HG03039 (cell line): Measurements from ENCODE around the gene PLEKHD1.
"Not testable (repeated sequence)": the region's sequence is repeated elsewhere in the genome, so short reads cannot be mapped to it uniquely, and the experiment has no call there.

Experiments used
- ATAC-seq: cut with Tn5 transposase; IDR thresholded peaks from one replicate; pipeline ENCODE4 v1.9.1; 2021; ENCODE audit warnings: mild to moderate bottlenecking, moderate library complexity; ENCODE audit not compliant: unreplicated experiment

Gene PLEKHD1

GRCh38 chr14:69484444-69485314 lies at the start of gene PLEKHD1:
PLEKHD1 (plus strand) TSS chr14:69484728; CDS start chr14:69484966, 238 bp downstream.
- no peak for ATAC-seq

GRCh38 chr14:69439521-69440270 lies 44.8 kb upstream of the PLEKHD1 start:
- ATAC-seq, result no peak

- peak; percentile 77 for ATAC-seq
Observed at GRCh38 chr14:69441948-69442347, 42.6 kb upstream of the PLEKHD1 start.

- no peak for ATAC-seq
Observed at GRCh38 chr14:69443296-69443805, 41.2 kb upstream of the PLEKHD1 start.

GRCh38 chr14:69449216-69449615 lies 35.3 kb upstream of the PLEKHD1 start:
- ATAC-seq, result no peak

GRCh38 chr14:69451941-69452340 lies 32.6 kb upstream of the PLEKHD1 start:
- no peak for ATAC-seq

- no peak for ATAC-seq
Observed at GRCh38 chr14:69458350-69458749, 26.2 kb upstream of the PLEKHD1 start.

DNA sequence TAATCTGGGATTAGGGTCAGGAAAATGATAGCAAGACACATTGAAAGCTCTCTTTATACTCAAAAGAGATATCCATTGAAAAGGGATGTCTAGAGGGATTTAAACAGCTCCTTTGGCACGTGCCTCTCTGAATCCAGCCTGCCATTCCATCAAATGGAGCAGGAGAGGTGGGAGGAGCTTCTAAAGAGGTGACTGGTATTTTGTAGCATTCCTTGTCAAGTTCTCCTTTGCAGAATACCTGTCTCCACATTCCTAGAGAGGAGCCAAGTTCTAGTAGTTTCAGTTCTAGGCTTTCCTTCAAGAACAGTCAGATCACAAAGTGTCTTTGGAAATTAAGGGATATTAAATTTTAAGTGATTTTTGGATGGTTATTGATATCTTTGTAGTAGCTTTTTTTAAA lies 25.4 kb upstream of the PLEKHD1 start:
- ATAC-seq, result no peak

GRCh38 chr14:69460093-69460701 lies 24.3 kb upstream of the PLEKHD1 start:
- ATAC-seq, result no peak

GRCh38 chr14:69464379-69464778 lies 20.1 kb upstream of the PLEKHD1 start:
- ATAC-seq, result no peak

DNA sequence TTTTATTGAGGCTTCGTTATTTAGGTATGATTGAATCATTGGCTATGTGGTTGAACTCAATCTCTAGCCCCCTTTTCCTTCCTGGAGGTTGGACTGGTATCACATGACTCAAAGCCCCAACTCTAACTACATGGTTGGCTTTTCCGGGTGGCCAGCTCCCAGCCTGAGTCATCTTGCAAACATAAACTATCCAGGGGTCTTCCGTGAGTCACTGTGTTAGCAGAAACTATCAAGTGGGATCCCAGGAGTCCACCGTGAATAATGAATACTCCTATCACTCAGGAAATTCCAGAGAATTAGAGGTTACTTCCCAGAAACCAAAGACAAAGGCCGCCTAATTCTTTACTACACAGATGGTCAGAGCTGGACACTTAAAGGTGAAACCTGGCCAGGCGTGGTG lies 19.7 kb upstream of the PLEKHD1 start:
- ATAC-seq, result no peak

GRCh38 chr14:69468949-69469348 lies 15.6 kb upstream of the PLEKHD1 start:
- no peak for ATAC-seq

DNA sequence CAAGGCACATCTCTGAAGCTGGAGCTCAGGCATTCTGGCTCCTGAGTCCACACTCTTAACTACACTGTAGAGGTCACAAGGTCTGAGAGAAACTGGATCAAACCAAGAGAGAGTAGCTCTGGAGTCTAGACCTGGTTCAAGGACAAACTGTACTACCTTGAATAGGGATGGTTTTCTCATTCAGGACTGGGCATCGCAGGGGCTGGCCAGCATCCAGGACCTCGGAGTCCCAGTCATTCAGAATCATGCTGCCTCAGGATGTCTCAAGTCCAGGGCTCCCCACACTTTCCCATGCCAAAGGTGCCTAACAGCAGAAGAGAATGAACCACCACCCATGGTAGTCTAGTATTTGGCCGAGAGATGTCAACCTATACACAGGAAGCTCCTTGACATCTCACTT lies 13.1 kb upstream of the PLEKHD1 start:
- no peak for ATAC-seq

- no peak for ATAC-seq
Observed at GRCh38 chr14:69471916-69472315, 12.6 kb upstream of the PLEKHD1 start.

DNA sequence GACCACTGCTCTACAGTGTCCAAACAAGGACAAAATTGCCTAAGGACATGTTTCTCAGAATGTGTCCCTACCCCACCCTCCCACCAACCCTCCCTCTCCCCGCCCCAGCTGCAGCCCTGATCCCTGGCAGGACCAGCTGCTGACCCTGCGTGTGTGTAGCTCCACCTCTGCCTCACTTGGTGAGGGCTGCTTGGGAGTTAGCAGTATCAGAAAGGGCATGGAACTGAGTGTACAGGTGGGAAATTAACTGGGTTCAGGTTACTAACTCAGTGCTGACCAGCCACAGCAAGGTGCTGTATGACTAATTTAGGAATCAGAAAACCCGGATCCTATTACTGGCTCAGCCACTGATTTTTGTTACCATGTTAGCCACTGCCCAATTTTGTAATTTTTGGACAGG lies 11.3 kb upstream of the PLEKHD1 start:
- no peak for ATAC-seq

GRCh38 chr14:69473946-69474345 lies 10.6 kb upstream of the PLEKHD1 start:
- ATAC-seq, result no peak

GRCh38 chr14:69475194-69475818 lies 9.2 kb upstream of the PLEKHD1 start:
- ATAC-seq, result no peak

DNA sequence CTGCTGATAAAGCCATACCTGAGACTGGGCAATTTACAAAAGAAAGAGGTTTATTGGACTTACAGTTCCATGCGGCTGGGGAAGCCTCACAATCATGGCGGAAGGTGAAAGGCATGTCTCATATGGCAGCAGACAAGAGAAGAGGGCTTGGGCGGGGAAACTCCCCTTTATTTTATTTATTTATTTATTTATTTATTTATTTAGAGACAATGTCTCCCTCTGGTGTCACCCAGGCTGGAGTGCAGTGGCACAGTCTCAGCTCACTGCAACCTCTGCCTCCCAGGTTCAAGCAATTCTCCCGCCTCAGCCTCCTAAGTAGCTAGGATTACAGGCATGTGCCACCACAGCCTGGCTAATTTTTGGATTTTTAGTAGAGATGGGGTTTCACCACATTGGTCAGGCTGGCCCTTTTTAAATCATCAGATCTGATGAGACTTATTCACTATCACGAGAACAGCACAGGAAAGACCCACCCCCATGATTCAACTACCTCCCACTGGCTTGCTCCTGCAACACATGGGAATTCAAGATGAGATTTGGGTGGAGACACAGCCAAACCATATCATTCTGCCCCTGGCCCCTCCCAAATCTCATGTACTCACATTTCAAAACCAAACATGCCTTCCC lies 7.6 kb upstream of the PLEKHD1 start:
- ATAC-seq, result not testable (repeated sequence)

GRCh38 chr14:69478055-69478454 lies 6.5 kb upstream of the PLEKHD1 start:
- not testable (repeated sequence) for ATAC-seq

DNA sequence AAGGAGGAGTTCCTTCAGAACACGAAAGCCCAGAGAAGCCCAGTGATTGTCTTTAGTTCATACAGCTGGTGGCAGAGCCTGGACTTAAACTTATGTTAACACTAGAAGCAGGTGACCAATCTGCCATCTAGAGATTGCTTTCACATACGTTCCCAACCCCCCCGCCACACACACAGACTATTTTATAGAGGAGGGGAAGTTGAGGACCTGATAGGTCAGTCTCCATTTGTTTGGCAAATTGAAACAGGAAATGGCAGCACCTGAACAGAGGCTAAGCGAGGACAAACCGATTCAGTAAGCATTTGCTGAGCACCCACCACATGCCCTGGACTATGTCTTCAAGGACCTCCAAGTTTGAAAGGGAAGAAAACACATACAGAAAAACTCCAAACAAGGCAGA lies 4.8 kb upstream of the PLEKHD1 start:
- ATAC-seq, result no peak
